Heart left ventricle (tissue), 13 donors: ENCODE results near the gene ALAS1.

Experiments used
- POLR2A ChIP-seq, 2 donors: fragments of 450-650 bp; IDR thresholded peaks; one replicate each; pipeline ENCODE4 v1.6.1; 2017; ENCODE audit warnings: antibody characterized with exemption in 2 of 2, mild to moderate bottlenecking in 2 of 2, moderate library complexity in 2 of 2
- TF ChIP-seq, protein P1 (sequence below), 12 donors: fragments of 200-600 bp; sonication (generic) in 4 of 12; IDR thresholded peaks; one replicate each; pipeline versions ENCODE4 v1.5.0 to v1.8.0; 2018 to 2022; ENCODE audit warnings: antibody characterized with exemption in 12 of 12, mild to moderate bottlenecking in 5 of 12
- donor health status: ischemic (EF 13 %, LVEDD 7.1; RV severe dilation, severe dysfunction).
- donor health status: DM: no; HTN: yes; CAD: no.
- donor health status: DM: no; HTN: no; CAD: no.
- donor health status: ischemic (EF 25% LVEDD 6.9; RV normal size, moderate dysfunction).
- donor health status: ischemic (EF 25% LVEDD 5.7; RV mildly dilated, moderate dysfunction).
- donor health status: ischemic (EF 35%, LVEDD 5.7; RV mildly dilated, moderate dysfunction).
- donor health status: nonischemic (EF 11% LVEDD 7.7; RV severe dilation, severe dysfunction).
- donor health status: DM: yes; HTN: yes; CAD: no.
- donor health status: PGD.
- donor health status: ischemic (EF 29% LVEDD 5.4; RV normal size, mild dysfunction).
- donor health status: nonischemic (EF 23%, LVEDD 6.1; RV moderate dilation, normal function).

DNA sequence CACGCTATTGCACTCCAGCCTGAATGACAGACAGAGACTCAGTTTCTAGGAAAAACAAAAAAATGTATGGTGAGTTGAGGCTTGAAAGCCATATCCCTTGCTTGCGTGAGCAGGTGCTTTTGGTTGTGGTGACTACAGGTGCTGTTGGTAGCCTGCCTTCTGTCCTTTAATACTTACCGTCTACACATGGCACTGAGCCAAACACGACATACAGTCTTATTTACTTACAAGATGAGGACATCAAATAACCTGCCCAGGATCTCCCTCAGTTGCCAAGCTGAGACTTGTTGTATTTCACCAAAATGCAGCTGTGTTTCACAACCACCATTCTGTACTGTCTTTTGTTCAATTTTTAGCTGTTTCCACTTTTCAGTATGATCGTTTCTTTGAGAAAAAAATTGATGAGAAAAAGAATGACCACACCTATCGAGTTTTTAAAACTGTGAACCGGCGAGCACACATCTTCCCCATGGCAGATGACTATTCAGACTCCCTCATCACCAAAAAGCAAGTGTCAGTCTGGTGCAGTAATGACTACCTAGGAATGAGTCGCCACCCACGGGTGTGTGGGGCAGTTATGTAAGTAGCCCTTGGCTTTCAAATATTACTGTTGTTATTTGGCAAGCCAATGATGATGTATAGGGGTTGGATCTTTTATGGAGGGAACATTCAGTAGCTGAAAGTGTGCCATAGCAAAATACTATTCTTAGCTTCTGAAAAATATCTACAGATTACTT, 6.5 kb downstream of the ALAS1 start:
- TF ChIP-seq, protein P1, sequence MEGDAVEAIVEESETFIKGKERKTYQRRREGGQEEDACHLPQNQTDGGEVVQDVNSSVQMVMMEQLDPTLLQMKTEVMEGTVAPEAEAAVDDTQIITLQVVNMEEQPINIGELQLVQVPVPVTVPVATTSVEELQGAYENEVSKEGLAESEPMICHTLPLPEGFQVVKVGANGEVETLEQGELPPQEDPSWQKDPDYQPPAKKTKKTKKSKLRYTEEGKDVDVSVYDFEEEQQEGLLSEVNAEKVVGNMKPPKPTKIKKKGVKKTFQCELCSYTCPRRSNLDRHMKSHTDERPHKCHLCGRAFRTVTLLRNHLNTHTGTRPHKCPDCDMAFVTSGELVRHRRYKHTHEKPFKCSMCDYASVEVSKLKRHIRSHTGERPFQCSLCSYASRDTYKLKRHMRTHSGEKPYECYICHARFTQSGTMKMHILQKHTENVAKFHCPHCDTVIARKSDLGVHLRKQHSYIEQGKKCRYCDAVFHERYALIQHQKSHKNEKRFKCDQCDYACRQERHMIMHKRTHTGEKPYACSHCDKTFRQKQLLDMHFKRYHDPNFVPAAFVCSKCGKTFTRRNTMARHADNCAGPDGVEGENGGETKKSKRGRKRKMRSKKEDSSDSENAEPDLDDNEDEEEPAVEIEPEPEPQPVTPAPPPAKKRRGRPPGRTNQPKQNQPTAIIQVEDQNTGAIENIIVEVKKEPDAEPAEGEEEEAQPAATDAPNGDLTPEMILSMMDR (IDR thresholded peaks at IDR 0.05), result no peak
- no peak for TF ChIP-seq POLR2A (IDR thresholded peaks at IDR 0.05)
